HepG2 (cell line): Measurements from ENCODE around the gene CPHXL. TPM values are rescaled to one million over a fixed set of nuclear protein-coding genes. Genes with fewer than 3 reads are reported as not detected.

Source experiments
- ATAC-seq: fragments of 200-7000 bp; cut with Tn5 transposase; 3 replicates; pipeline ENCODE4 v1.9.1; 2020; ENCODE audit warnings: mild to moderate bottlenecking, moderate library complexity
- BruUV-seq: library from RNA; stranded (reverse); fragments of 400-500 nt; replicated peaks from 2 replicates; lab custom pipeline; 2021; lab: Mats Ljungman, UMichigan
- CTCF ChIA-PET: fragments of 300-600 bp; formaldehyde crosslinking; extraction: SDS; loops from one replicate; lab custom pipeline; 2021; ENCODE audit warnings: low total read pairs, inconsistent platforms, low intra/inter-chr PET ratio; lab: Yijun Ruan, JAX
- POLR2A ChIA-PET: fragments of 350-600 bp; sonication (Branson Sonifier 250); formaldehyde crosslinking; loops from one replicate; lab custom pipeline; 2020; ENCODE audit warnings: antibody characterized with exemption, inconsistent platforms; lab: Yijun Ruan, JAX
- DNase-seq: peaks from one replicate; pipeline ENCODE4 v3.0.0-alpha.2; 2015; ENCODE audit warnings: low spot score
- FAIRE-seq: peaks from 3 replicates; lab custom pipeline; 2011; peaks lifted over from hg19 to GRCh38; lab: Jason Lieb, UNC
- H2AFZ ChIP-seq: one replicate; pipeline ENCODE4 v1.6.1; 2011; ENCODE audit warnings: low read length, inconsistent platforms
- H3K27ac ChIP-seq: fragments of 300-600 bp; 3 replicates; pipeline ENCODE4 v1.8.0; 2011; ENCODE audit warnings: mixed run types, mild to moderate bottlenecking, mixed read lengths, low read length, inconsistent platforms; ENCODE audit not compliant: insufficient read depth; ENCODE audit errors: extremely low read length
- H3K27me3 ChIP-seq, 2 experiments: fragments of 200-600 bp in 1 of 2; 2 replicates in 1 of 2; 3 replicates in 1 of 2; pipeline versions ENCODE4 v1.6.0 to v1.8.0; 2011; ENCODE audit warnings: low read length in 2 of 2, mild to moderate bottlenecking in 2 of 2, moderate library complexity in 2 of 2, inconsistent platforms in 1 of 2; ENCODE audit not compliant: insufficient read depth in 2 of 2, control insufficient read depth in 1 of 2
- H3K36me3 ChIP-seq, 2 experiments: fragments of 200-600 bp in 1 of 2; replicated peaks in 1 of 2; 2 replicates in 1 of 2; 3 replicates in 1 of 2; pipeline versions ENCODE4 v1.5.1 to v1.8.0; 2011; ENCODE audit warnings: low read length in 2 of 2, inconsistent platforms in 1 of 2; ENCODE audit not compliant: insufficient read depth in 2 of 2, control insufficient read depth in 1 of 2
- H3K4me1 ChIP-seq: 2 replicates; pipeline ENCODE4 v1.5.1; 2012; ENCODE audit warnings: low read length, inconsistent platforms; ENCODE audit not compliant: insufficient read depth
- H3K4me2 ChIP-seq: 2 replicates; pipeline ENCODE4 v1.6.0; 2011; ENCODE audit warnings: low read depth, low read length, inconsistent platforms
- H3K4me3 ChIP-seq, 3 experiments: fragments of 200-600 bp in 1 of 3; sonication (generic), shearing (Covaris generic) in 1 of 3; replicated peaks in 1 of 3; 2 replicates each; pipeline ENCODE4 v1.5.1; 2011 to 2016; ENCODE audit warnings: low read length in 3 of 3, inconsistent platforms in 2 of 3, low read depth in 2 of 3, mild to moderate bottlenecking in 2 of 3, control low read depth in 1 of 3, mixed read lengths in 1 of 3; ENCODE audit not compliant: insufficient read depth in 1 of 3
- H3K79me2 ChIP-seq: one replicate; pipeline ENCODE4 v1.6.1; 2011; ENCODE audit warnings: low read length, inconsistent platforms; ENCODE audit not compliant: insufficient read depth
- H3K9ac ChIP-seq: 2 replicates; pipeline ENCODE4 v1.6.0; 2011; ENCODE audit warnings: mild to moderate bottlenecking, low read depth, low read length, inconsistent platforms; ENCODE audit not compliant: insufficient read depth
- H3K9me3 ChIP-seq: 2 replicates; pipeline ENCODE4 v1.5.1; 2012; ENCODE audit warnings: mild to moderate bottlenecking, low read length
- H4K20me1 ChIP-seq: 2 replicates; pipeline ENCODE4 v1.6.0; 2011; ENCODE audit warnings: inconsistent platforms, mild to moderate bottlenecking, low read length, moderate library complexity; ENCODE audit not compliant: insufficient read depth
- EEA1 ChIP-seq: sonication (generic); formaldehyde crosslinking; IDR thresholded peaks from 2 replicates; pipeline ENCODE4 v1.5.1; 2020; ENCODE audit warnings: mild to moderate bottlenecking, missing genetic modification reagents, borderline replicate concordance
- FOXJ3 ChIP-seq: sonication (generic); formaldehyde crosslinking; IDR thresholded peaks from 2 replicates; pipeline ENCODE4 v1.4.0; 2020; ENCODE audit warnings: missing genetic modification reagents, mild to moderate bottlenecking, borderline replicate concordance
- KDM1A ChIP-seq: IDR thresholded peaks from 2 replicates; pipeline ENCODE4 v1.6.1; 2016; ENCODE audit warnings: missing compliant biosample characterization
- MTF2 ChIP-seq: sonication (generic); formaldehyde crosslinking; IDR thresholded peaks from 2 replicates; pipeline ENCODE4 v1.5.0; 2020; ENCODE audit warnings: missing genetic modification reagents, borderline replicate concordance
- NR2F6 ChIP-seq, 2 experiments: IDR thresholded peaks; 2 replicates each; pipeline ENCODE4 v1.6.1; 2016; ENCODE audit warnings: antibody characterized with exemption in 1 of 2, mild to moderate bottlenecking in 1 of 2
- SNAI1 ChIP-seq: sonication (generic); formaldehyde crosslinking; IDR thresholded peaks from 2 replicates; pipeline ENCODE4 v1.5.0; 2020; ENCODE audit warnings: mild to moderate bottlenecking, missing genetic modification reagents, borderline replicate concordance
- ZBTB44 ChIP-seq: sonication (generic); formaldehyde crosslinking; IDR thresholded peaks from 2 replicates; pipeline ENCODE4 v1.4.0; 2020; ENCODE audit warnings: missing genetic modification reagents
- ZIK1 ChIP-seq: sonication (generic); formaldehyde crosslinking; IDR thresholded peaks from 2 replicates; pipeline ENCODE4 v1.5.0; 2020; ENCODE audit warnings: mild to moderate bottlenecking, low read depth, missing genetic modification reagents, borderline replicate concordance
- ZNF556 ChIP-seq: sonication (generic); formaldehyde crosslinking; IDR thresholded peaks from 2 replicates; pipeline ENCODE4 v1.4.0; 2020; ENCODE audit warnings: mild to moderate bottlenecking, missing genetic modification reagents, borderline replicate concordance
- ZNF7 ChIP-seq: IDR thresholded peaks from 2 replicates; pipeline ENCODE4 v1.6.1; 2016; ENCODE audit warnings: missing biosample characterization, missing genetic modification reagents
- ZNF740 ChIP-seq: sonication (generic); formaldehyde crosslinking; IDR thresholded peaks from 2 replicates; pipeline ENCODE4 v1.4.0; 2020; ENCODE audit warnings: missing genetic modification reagents
- ZNF749 ChIP-seq: sonication (generic); formaldehyde crosslinking; IDR thresholded peaks from 2 replicates; pipeline ENCODE4 v1.8.0; 2022; ENCODE audit warnings: mild to moderate bottlenecking, missing genetic modification reagents, moderate library complexity, borderline replicate concordance
- ZNF788 ChIP-seq: sonication (generic); formaldehyde crosslinking; IDR thresholded peaks from 2 replicates; pipeline ENCODE4 v1.5.0; 2020; ENCODE audit warnings: mild to moderate bottlenecking, missing genetic modification reagents, borderline replicate concordance
- WGBS: methylation state at CpG from one replicate; pipeline ENCODE4 v1.1.6; 2017; ENCODE audit warnings: low lambda C conversion rate; 5-methylcytosine and 5-hydroxymethylcytosine counted together
- in situ Hi-C: cut with HindIII; loops from 2 replicates; pipeline ENCODE4 v1.10.0; 2017; ENCODE audit warnings: low pct_unique_long_range_greater_than_20kb; ENCODE audit not compliant: extremely low pct_ligation_motif_present
- intact Hi-C: fragments of 100-400 bp; cut with micrococcal nuclease; formaldehyde crosslinking; loops from one replicate; pipeline ENCODE4 v1.10.0; 2022; ENCODE audit not compliant: unreplicated experiment
- polyA plus RNA-seq, 8 experiments: library from polyadenylated mRNA; depleted of rRNA in 3 of 8; stranded (reverse) in 7 of 8; unstranded in 1 of 8; fragments of >200 nt; fragmentation: Illumina TruSeq in 4 of 8; extraction: Trizol in 4 of 8; gene quantifications; 2 replicates each; pipeline versions ENCODE4 v1.2.1 to v1.2.3, GENCODE V29; 2011 to 2016; ENCODE audit warnings: low read depth in 4 of 8, missing spikeins in 1 of 8, mixed read lengths in 1 of 8; ENCODE audit not compliant: insufficient read depth in 1 of 8
- total RNA-seq, 5 experiments: library from RNA; depleted of rRNA; stranded (reverse); fragments of >200 nt; fragmentation: Illumina TruSeq; extraction: Trizol; gene quantifications; 2 replicates each; pipeline ENCODE4 v1.2.3, GENCODE V29; 2016; ENCODE audit warnings: low read depth in 1 of 5
- TF ChIP-seq, protein P1 (sequence below): sonication (generic); formaldehyde crosslinking; IDR thresholded peaks from 2 replicates; pipeline ENCODE4 v1.4.0; 2020; ENCODE audit warnings: missing genetic modification reagents
- TF ChIP-seq, protein P2 (sequence below): sonication (generic); formaldehyde crosslinking; conservative IDR thresholded peaks from 2 replicates; pipeline ENCODE4 v1.4.0; 2020; ENCODE audit warnings: missing genetic modification reagents

Gene CPHXL
- total and polyA plus RNA-seq, 2 of the 13 experiments (the other 11 are each of a cell fraction or from before 2014, with no cell fraction given) = not detected

DNA sequence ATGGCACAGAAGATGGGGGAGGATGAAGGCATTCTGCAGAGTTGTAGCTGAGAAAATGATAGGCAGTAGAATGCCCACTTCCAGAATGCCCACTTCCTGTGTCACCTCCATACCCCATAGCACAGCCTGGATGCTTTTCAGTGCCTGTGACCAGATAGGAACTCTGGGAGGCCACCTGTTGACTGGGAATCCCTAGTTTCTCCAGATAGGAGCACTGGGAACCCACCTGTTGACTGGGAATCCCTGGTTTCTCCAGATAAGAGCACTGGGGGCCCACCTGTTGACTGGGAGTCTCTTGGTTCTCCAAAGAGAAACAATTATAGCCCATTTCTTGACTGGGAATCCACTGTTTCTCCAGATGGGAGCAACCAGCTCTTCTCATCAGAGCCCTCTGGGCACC, 11.6 kb downstream of the CPHXL start (continued):
- TF ChIP-seq ZNF788 (CRISPR knock-in tag) = no peak
- TF ChIP-seq EEA1 = no peak
- TF ChIP-seq ZNF556 (CRISPR knock-in tag) = no peak
- TF ChIP-seq KDM1A = no peak

DNA sequence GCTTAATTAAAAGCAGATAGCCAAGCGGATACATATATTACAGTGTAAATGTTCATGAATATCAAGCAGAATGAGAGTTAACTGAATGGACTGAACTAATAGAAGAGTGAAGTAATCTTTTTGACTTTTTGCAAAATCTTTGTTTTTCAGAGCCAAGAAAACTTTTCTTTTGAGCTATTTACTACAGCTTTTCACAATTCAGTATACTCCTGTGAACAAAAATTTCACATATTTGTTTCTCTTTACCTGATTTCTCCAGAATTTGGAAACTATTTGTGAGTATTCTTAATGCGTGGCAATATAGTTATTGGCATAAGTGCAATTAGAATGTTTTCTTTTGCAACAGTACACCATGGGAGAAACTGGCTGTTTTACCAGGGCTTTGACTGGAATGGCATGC, 15.9 kb downstream of the CPHXL start:
- ATAC-seq (no peak), DNase-seq (no peak), FAIRE-seq (no peak)
- H3K27ac ChIP-seq = no peak overlapping the region
- no peaks in the 10 kb centered on the region for H3K36me3 ChIP-seq
- no TSS peak for BruUV-seq
- H2AFZ ChIP-seq = no peak overlapping the region
- no peaks in the 10 kb centered on the region for H3K79me2 ChIP-seq
- intact Hi-C loops = no loop called here
- no peak overlapping the region for H3K9ac ChIP-seq
- no peak overlapping the region for H3K4me3 ChIP-seq
- H3K9me3 ChIP-seq = peaks cover 16% of the 10 kb centered on the region
- no peaks in the 10 kb centered on the region; a peak in 2 of 5 replicates for H3K27me3 ChIP-seq
- H3K4me2 ChIP-seq = no peak overlapping the region
- in situ Hi-C loops = no loop called here
- no peaks in the 10 kb centered on the region for H4K20me1 ChIP-seq
- no peaks in the 10 kb centered on the region for H3K4me1 ChIP-seq
- ChIA-PET POLR2A (no interaction called here), CTCF (no interaction called here)
- WGBS = 56% methylated on average over 2 of the region's 2 CpGs
- TF ChIP-seq SNAI1 (no peak), ZNF7 (no peak), NR2F6 (IDR thresholded peaks at IDR 0.05) (no peak), NR2F6 (CRISPR knock-in tag; IDR thresholded peaks at IDR 0.05) (no peak), MTF2 (CRISPR knock-in tag) (no peak), FOXJ3 (CRISPR knock-in tag) (no peak), ZBTB44 (CRISPR knock-in tag) (no peak), ZNF740 (CRISPR knock-in tag) (no peak), ZNF749 (CRISPR knock-in tag) (no peak), ZIK1 (CRISPR knock-in tag) (no peak)
- TF ChIP-seq, protein P1, sequence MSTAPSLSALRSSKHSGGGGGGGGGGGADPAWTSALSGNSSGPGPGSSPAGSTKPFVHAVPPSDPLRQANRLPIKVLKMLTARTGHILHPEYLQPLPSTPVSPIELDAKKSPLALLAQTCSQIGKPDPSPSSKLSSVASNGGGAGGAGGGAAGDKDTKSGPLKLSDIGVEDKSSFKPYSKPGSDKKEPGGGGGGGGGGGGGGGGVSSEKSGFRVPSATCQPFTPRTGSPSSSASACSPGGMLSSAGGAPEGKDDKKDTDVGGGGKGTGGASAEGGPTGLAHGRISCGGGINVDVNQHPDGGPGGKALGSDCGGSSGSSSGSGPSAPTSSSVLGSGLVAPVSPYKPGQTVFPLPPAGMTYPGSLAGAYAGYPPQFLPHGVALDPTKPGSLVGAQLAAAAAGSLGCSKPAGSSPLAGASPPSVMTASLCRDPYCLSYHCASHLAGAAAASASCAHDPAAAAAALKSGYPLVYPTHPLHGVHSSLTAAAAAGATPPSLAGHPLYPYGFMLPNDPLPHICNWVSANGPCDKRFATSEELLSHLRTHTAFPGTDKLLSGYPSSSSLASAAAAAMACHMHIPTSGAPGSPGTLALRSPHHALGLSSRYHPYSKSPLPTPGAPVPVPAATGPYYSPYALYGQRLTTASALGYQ (CRISPR knock-in tag) = no peak
- TF ChIP-seq, protein P2, sequence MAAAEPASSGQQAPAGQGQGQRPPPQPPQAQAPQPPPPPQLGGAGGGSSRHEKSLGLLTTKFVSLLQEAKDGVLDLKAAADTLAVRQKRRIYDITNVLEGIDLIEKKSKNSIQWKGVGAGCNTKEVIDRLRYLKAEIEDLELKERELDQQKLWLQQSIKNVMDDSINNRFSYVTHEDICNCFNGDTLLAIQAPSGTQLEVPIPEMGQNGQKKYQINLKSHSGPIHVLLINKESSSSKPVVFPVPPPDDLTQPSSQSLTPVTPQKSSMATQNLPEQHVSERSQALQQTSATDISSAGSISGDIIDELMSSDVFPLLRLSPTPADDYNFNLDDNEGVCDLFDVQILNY = no peak
